GM19463 (cell line): ENCODE results near the gene GALK2.
"Not testable (repeated sequence)": the region's sequence is repeated elsewhere in the genome, so short reads cannot be mapped to it uniquely, and the experiment has no call there.

Source experiments
- ATAC-seq: cut with Tn5 transposase; IDR thresholded peaks from one replicate; pipeline ENCODE4 v1.9.1; 2021; ENCODE audit warnings: mild to moderate bottlenecking, moderate library complexity; ENCODE audit not compliant: unreplicated experiment

The GALK2 gene

DNA sequence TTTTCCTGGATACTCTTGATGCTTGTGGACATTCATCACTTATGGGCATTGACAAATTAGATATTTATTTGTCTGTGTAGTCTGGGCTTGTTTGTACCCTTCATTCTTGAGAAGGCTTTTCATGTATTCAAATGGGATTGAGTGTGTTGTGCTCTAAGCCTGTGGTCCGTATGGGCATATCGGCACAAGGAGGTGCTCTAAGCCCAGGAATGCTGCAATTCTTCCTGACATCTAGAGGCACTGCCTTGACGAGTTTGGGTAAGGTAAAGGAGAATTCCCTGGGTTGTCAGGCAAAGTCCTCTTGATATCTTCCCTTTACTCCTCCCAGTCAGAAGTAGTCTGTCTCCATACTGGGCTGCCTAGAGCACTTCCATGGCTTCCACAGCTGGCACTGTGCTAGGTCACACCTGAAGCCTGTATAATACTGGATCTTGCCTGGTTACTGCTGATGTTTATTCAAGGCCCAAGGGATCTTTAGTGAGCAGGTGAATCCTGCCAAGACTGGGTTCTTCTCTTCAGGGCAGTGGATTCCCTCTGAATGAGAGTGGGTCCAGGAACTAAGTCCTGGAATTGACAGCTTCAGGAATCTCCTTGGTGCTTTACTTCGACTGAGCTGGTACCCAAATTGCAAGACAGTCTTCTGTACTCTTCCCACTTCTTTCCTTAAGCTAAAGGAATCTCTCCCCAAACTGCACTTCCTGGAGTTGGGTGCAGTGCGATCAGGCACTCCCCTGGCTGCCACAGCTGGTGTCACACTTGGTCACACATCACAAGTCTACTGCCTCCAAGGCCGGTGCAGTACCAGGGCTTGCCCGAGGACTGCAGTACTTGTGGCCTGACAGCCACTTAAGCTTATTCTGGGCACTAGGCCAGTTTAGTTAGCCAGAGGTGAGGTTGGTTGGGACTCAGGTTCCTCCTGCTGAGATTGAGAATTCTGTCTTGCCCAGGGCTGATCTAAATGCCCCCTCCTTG, 46.0 kb downstream of the GALK2 start:
- ATAC-seq: peak; percentile 100

DNA sequence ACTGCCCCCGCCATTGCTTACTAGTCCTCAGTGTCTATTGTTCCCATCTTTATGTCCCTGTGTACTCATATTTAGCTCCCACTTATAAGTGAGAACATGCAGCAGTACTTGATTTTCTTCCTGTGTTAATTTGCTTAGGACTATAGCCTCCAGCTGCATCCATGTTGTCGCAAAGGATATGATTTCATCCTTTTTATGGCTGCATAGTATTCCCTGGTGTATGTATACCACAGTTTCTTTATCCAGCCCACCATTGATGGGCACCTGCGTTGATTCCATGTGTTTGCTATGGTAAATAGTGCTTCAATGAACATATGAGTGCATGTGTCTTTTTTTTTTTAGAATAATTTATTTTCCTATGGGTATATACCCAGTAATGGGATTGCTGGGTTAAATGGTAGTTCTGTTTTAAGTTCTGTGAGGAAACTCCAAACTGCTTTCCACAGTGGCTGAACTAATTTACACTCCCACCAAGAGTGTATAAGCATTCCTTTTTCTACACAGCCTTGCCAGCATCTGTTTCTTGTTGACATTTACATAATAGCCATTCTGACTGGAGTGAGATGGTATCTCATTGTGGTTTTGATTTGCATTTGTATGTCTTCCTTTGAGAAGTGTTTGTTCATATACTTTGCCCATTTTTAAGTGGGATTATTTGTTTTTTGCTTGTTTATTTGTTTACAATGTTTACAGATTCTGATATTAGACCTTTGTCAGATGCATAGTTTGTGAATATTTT, 53.7 kb downstream of the GALK2 start:
- no peak for ATAC-seq

DNA sequence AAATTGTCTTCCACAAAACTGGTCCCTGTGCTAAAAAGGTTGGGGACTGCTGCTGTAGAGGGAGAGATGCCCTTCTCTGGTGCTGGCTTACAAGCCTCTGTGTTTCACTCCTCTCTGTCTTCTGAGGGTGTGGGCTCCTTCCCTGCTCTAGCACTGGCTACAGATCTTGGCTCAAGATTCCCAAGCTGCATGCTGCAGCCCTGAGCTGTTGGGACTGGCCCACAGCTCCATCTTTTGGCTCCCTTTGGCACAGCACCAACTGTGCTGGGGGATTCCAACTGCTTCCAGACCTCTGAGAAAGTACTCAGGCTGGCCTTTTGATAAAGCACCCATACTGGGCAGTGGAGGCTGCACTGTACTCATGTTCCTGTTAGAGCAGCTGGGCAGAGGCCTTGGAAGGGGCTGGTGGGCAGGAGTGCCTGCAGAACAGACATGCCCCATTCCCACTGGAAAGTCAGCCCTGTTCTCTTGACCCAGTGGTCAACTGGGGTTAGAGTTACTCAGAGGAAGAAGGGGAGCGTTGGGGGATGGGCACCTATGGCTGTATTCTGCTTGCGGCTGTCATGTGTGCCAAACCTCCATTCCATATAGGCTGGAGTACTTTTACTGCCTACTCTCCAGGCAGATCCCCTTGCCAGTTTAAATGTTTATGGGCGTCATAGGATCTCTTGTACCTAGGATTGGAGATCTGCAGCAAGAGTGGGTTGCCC, 55.7 kb downstream of the GALK2 start:
- no peak for ATAC-seq

DNA sequence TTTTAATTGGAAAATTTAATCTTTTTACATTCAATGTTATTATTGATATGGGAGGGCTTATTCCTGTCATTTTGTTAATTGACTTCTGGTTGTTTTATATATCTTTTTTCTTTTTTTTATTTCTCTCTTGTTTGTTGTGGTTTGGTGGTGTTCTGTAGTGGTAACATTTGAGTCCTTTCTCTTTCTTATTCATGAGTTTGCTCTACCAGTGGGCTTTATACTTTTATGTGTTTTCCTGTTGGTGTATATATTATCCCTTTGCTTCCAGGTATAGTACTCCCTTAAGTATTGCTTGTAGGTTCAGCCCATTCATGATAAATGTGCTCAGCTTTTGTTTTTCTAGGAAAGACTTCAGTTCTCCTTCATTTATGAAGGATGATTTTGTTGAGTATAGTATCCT, 57.6 kb downstream of the GALK2 start:
- ATAC-seq: no peak

DNA sequence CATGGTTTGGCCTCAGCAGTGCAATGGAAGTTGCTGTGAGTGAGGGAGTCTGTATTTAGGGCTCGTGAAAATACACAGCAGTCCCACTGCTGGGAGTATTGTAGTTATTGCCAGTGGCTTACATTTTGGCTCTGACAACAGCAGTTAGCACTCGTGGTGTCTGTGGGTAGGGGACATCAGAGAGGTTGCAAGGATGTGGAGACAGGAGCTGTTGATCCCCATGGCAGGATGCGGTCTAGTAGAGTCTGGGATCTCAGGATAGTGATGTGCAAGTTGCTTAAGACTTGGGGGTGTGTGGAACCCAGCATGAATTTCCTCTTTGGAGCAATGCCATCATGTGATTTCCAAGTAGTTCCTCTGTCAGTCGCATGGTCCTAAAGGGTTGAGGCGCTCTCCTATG, 59.9 kb downstream of the GALK2 start:
- ATAC-seq: no peak

DNA sequence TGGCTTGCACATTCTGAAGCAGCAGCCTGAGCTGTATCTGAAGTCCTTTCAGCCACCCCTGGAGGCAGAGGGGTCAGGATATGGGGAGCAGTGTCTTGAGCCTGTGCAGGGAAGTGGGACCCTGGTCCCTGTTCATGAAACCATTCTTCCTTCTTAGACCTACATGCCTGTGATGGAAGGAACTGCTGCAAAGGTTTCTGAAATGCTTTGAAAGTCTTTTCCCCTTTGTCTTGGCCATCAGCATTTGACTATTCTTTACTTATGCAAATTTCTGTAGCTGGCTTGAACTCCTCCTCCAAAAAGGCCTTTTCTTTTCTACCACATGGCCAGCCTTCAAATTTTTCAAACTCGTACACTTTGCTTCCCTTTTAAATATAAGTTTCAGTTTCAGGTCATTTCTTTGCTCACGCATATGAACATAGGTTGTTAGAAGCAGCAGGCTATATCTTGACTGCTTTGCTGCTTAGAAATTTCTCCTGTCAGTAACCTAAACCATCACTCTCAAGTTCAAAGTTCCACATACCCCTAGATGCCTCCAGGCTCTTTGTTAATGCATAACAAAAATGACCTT, 62.3 kb downstream of the GALK2 start:
- no peak for ATAC-seq

DNA sequence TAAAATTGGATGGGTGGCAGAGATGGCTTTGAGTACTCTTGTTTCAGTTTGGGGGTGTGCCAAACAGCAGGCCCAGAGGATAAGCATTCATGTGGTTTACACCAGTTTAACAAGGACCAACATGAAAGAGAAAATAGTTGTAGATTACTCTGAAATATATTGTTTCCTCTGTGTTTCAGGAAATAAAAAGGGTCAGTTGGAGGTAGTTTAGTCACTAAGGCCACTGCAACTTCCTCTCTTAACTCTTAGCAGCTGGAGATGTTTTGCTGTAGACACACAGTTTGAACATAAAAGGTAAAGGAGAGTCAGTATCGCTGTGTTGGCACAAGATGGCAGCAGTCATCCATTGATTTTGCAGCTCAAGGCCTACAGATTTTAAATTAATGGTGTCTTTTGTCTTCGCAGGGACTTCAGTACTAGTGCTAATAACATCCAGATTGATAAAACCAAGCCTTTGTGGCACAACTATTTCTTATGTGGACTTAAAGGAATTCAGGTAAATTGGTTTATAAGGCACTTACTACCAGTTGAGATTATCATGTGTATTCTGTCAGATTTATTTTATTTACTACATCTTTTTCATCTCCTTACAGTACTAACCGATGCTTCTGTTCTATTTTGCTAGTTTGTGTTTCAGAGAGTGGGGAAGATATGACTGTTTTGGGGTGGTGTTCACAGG, 65.5 kb downstream of the GALK2 start:
- ATAC-seq: peak; percentile 94

DNA sequence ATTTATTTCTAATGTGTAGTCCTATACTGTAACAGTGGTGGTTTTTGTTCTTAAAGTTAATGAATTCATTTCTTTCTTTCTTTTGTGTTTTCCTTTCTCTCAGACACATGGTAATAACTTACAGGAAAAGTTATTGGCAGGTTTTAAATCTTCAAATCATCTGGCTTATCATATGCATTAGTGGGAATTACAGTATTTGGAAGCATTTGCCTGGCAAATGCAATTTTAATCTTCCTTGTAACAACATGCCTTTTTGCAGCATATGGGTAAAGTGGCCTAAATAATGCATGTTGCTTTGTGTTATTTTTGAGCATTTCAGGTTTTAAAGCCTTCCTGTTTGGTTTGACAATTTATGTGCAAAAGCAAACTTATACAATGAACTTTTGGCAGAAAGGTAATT, 66.8 kb downstream of the GALK2 start:
- no peak for ATAC-seq

DNA sequence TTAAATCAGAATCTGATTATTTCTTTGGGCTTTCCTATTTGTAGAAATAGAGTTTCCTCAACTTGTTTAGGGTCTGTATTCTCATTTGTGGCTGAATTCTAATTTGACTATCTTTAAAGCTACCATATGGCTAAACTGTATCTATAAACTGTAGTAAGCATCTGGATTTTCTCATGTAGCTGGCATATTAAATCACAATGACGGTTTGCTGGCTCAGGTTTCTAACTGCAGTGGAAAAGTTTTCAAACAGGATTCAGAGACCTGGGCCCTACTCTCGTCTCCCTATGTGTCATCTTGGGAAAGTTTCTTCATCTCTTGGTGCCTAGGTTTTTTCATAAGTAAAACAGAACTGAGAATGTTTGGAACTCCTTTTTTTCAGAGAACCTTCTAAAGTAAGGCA, 68.3 kb downstream of the GALK2 start:
- no peak for ATAC-seq

DNA sequence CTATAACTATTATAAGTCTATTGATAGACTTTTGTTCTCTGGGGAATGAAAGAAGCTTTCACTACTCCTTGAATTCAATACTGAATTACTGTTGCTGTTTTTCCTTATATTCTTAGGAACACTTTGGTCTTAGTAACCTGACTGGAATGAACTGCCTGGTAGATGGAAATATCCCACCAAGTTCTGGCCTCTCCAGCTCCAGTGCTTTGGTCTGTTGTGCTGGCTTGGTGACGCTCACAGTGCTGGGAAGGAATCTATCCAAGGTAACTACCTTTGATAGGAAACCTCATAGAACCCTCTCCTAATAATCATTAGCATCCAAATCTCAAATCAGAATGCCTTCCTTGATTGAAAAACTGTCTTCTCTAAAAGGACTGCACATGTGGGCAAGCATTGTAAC, 69.1 kb downstream of the GALK2 start:
- ATAC-seq: no peak

DNA sequence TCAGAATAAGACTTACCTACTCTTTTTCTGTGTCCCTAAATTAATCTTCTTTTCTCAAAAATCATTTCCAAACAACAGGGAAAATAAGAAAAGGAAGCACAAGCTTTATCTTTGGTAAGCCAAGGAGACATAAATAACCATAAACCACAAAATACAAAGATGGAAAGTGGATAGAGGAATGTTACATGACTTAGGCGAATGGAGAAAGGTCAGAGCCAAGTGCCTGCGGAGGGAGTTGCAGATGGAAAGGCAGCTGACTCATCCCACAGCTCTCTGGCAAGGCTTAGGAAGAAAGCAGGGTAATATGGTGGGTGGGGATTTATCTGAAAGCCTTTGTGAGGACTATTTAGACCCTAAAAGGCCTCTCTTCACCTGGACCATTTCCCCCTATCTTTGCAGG, 72.8 kb downstream of the GALK2 start:
- no peak for ATAC-seq

DNA sequence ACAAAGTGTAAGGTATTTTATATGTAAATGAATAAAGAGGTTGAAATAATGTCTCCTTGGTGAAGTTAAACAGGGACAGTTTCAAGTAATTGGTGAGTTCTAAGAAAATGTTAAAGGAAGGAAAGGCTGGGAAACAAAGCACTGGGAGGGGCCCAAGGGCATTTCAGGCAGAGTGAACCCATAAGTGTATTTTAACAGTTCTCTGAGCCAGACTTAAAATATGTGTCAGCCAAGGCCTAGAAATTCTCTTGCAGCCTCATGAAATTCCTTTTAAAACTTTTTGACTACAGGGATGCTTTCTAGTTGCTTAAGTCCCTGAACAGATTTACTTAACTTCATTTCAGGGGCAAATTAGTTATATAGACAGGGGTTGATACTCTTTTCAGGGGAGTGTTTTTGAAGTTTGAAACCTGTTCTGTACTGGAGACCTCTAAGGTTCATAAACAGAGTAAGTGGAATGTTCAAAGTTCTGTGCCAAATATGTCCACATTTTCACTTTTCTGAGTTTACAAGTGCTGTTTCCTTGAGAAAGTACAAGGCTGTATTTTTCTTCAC, 77.6 kb downstream of the GALK2 start:
- ATAC-seq: no peak

DNA sequence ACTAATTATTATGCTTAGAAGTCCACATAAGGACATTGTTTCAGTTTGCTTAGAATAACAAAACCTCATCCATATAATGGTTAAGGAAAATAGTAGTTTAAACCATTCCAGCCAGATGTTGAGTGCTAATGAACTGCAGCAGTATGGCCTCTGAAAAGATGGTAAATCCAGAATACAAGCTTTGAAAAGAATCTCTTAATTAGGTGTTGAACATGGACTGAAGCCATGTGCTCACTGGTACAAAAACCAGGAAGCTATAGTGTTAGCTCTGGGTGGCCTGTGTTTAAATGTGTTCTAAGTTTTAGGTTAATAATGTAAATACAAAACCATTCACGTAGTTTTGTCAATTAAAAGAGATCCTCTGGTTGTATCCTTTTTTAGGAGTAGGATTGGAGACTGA, 78.2 kb downstream of the GALK2 start:
- no peak for ATAC-seq

DNA sequence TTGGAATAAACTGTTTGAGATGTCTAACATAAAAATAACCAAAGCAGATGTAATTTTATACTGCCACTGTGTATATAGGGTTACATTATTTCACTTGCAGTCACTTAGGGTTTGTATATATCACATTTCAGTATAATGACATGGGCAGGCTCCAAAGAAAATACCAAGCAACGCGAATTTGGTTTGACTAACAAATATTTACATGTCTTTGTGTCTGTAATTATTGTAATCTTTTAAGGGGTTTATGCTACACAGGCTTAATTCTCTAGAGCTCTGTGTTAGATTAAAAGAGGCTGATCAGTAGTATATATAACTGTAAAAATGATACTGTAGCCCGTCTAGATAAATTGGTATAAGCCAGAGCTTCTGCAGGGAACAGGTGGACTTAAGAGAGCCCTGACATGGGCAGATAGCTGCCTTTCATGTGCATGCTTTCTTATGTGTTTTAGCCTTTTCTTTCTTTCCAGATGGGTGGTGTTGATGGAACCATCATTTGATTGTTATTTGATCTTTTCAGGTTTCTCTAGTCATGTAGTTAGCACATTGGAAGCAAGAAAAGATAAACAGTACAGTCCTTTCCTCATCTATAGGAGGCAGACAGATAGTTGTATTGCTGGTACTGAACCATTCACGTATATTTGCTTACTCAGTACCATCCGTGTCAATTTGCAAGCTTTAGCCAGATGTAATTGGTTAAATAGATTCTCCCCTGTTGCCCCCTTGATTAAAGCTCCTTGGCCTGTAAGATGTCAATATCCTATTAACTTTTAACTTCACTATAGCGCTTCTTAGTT, 86.1 kb downstream of the GALK2 start:
- ATAC-seq: no peak

DNA sequence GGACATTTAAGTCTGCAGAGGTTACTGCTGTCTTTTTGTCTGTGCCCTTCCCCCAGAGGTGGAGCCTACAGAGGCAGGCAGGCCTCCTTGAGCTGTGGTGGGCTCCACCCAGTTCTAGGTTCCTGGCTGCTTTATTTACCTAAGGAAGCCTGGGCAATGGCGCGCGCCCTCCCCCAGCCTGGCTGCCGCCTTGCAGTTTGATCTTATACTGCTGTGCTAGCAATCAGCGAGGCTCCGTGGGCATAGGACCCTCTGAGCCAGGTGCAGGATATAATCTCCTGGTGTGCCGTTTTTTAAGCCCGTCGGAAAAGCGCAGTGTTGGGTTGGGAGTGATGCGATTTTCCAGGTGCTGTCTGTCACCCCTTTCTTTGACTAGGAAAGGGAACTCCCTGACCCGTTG, 95.1 kb downstream of the GALK2 start:
- not testable (repeated sequence) for ATAC-seq

DNA sequence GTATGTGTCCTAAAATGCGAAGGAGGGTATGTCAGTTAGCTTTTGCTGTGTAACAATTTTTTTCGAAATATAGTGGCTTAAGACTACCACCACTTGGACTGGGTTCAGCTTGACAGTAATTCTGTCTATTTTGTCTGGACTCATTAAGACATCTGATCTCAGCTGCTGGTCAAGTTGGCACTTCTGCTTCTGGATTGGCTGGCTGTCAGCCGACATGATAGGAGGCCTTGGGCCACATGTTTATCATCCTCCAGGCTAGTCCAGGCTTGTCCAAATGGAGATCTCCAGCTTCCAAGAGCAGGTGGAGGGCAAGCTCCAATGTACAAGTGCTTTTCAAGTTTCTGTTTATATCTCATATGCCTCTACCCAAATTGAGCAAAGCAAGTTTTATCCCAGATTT, 95.9 kb downstream of the GALK2 start:
- no peak for ATAC-seq

DNA sequence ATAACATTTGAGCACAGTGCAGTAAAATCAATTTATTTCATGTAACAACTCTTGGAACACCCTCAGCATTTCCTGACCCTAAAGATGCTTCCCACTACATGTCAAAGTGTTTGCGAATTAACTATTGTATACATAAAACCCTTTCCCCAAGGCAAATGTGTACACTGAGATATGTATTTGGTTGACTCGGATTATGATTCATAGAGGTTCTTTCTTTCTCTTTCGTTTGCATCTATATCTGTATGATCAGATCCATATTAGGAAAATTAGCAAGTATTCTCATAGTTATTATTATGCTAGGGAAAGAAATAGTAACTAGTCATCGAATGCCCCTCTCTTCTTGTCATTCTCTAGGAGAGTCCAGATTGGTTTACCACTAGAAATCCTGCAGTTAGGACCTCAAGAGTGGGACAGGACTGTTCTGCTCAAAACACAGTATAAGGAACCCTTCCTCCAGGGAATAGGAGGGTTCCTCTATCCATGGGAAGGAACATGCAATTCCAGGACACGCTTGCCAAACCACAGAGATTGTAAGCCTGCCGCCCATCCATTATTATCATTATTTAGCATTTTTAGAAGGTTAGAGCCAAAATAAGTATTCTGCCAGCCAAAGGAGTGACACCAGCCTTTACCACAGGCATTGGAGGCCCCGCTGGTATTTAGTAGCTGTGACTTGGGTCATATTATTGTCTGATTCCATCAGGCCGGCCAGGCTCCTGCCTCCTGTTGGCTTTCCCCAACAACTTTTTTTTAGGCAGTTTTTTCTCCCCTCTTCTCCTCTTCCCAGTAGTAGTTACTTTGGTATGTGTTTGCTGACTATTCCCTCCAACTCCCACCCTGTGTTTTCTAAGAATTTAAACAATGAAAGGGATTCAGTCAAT, 100.7 kb downstream of the GALK2 start:
- no peak for ATAC-seq

DNA sequence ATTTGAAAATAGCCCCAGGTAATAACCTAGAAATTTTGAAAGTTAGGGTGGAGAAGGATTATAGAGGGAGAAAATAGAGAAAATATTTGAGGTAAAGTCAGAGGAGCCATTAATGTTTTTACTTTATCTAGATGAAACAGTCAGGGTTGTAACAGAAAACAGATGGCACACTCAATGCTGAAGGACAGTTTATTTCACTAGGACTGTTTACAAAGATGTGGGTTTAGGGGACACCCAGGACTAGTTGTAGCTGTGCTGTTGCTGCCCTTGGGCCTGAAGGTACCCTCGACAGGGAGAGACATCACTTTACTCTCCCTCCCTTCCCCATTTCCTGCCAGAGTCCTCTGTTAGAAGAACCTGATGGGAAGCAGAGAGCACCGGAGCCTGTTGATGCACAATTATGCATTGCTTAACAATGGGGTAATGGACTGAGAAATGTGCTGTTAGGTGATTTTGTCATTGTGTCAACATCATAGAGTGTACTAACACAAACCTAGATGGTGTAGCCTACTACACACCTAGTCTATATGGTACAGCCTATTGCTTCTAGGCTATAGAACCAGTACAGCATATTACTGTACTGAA, 103.8 kb downstream of the GALK2 start:
- ATAC-seq: no peak
